ENCODE data around the gene GXYLT1.
"Not testable (repeated sequence)": the region's sequence is repeated elsewhere in the genome, so short reads cannot be mapped to it uniquely, and the experiment has no call there.

Gene GXYLT1

GRCh38 chr12:42144408-42145196 lies at the start of gene GXYLT1:
GXYLT1 (minus strand) TSS chr12:42144874; CDS start chr12:42144646, 228 bp downstream.
- DNase-seq: peak; percentile 93 to 96

- DNase-seq: no peak
Observed at GRCh38 chr12:42192686-42193085, 48.0 kb upstream of the GXYLT1 start.

GRCh38 chr12:42192258-42192657 lies 47.6 kb upstream of the GXYLT1 start:
- DNase-seq: no peak

- DNase-seq: no peak
Observed at GRCh38 chr12:42190376-42190775, 45.7 kb upstream of the GXYLT1 start.

- DNase-seq: not testable (repeated sequence)
Observed at GRCh38 chr12:42188275-42188674, 43.6 kb upstream of the GXYLT1 start.

GRCh38 chr12:42187799-42188198 lies 43.1 kb upstream of the GXYLT1 start:
- no peak for DNase-seq

GRCh38 chr12:42186793-42187192 lies 42.1 kb upstream of the GXYLT1 start:
- DNase-seq: peak in 1 of 2 donors; percentile 33

GRCh38 chr12:42182394-42182793 lies 37.7 kb upstream of the GXYLT1 start:
- DNase-seq: no peak

- peak; percentile 7 to 24 for DNase-seq
Observed at GRCh38 chr12:42180990-42181596, 36.4 kb upstream of the GXYLT1 start.

- DNase-seq: no peak
Observed at GRCh38 chr12:42178101-42178500, 33.4 kb upstream of the GXYLT1 start.

- DNase-seq: no peak
Observed at GRCh38 chr12:42174978-42175377, 30.3 kb upstream of the GXYLT1 start.

GRCh38 chr12:42173961-42174521 lies 29.4 kb upstream of the GXYLT1 start:
- DNase-seq: no peak

- DNase-seq: peak; percentile 13 to 26
Observed at GRCh38 chr12:42172441-42173210, 28.0 kb upstream of the GXYLT1 start.

GRCh38 chr12:42167711-42168110 lies 23.0 kb upstream of the GXYLT1 start:
- no peak for DNase-seq

GRCh38 chr12:42166501-42166900 lies 21.8 kb upstream of the GXYLT1 start:
- DNase-seq: no peak

GRCh38 chr12:42163913-42164312 lies 19.2 kb upstream of the GXYLT1 start:
- no peak for DNase-seq

GRCh38 chr12:42162965-42163364 lies 18.3 kb upstream of the GXYLT1 start:
- DNase-seq: no peak

- no peak for DNase-seq
Observed at GRCh38 chr12:42162193-42162592, 17.5 kb upstream of the GXYLT1 start.

GRCh38 chr12:42161529-42161928 lies 16.9 kb upstream of the GXYLT1 start:
- no peak for DNase-seq

GRCh38 chr12:42156232-42156631 lies 11.6 kb upstream of the GXYLT1 start:
- DNase-seq: no peak

GRCh38 chr12:42145552-42146215 lies 1.0 kb upstream of the GXYLT1 start:
- DNase-seq: no peak

- peak in 1 of 2 donors; percentile 11 for DNase-seq
Observed at GRCh38 chr12:42145197-42145549, 499 bp upstream of the GXYLT1 start.

GRCh38 chr12:42144158-42144407 lies 591 bp downstream of the GXYLT1 start:
- no peak for DNase-seq
